Stimulated activated CD4-positive, alpha-beta T cell treated with anti-CD3 and anti-CD28 coated beads, Interleukin-2, amount 100 ng/mL, for 48 hours (primary cell): ENCODE results near the gene HOXC4.
A peak's percentile ranks its signal among the peaks of the same experiment; 100 is the strongest.
"Not testable (repeated sequence)": the region's sequence is repeated elsewhere in the genome, so short reads cannot be mapped to it uniquely, and the experiment has no call there.

Experiments used
- DNase-seq, 2 donors: peaks; one replicate each; pipeline ENCODE4 v3.0.0-alpha.2; 2020

The HOXC4 gene

DNA sequence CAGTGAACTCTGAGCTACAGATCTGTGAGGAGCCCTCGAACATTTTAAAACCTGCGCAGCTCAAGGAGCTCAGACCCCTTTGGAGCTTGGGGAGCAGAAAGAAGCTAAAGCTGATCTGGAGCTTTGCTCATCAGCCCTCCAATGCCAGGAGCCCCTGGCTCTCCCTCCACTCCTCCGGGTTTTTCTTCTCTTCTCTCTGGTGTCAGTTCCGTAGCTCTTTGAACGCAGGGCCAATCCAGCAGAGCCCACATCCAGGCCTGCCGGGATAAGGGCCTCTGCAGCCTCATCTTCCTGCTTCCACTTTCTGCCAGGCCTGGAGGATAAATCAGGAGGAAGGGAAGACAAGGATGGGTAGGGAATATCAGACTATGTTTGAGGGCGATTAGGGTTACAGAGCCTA, 6.0 kb downstream of the HOXC4 start:
- no peak for DNase-seq

DNA sequence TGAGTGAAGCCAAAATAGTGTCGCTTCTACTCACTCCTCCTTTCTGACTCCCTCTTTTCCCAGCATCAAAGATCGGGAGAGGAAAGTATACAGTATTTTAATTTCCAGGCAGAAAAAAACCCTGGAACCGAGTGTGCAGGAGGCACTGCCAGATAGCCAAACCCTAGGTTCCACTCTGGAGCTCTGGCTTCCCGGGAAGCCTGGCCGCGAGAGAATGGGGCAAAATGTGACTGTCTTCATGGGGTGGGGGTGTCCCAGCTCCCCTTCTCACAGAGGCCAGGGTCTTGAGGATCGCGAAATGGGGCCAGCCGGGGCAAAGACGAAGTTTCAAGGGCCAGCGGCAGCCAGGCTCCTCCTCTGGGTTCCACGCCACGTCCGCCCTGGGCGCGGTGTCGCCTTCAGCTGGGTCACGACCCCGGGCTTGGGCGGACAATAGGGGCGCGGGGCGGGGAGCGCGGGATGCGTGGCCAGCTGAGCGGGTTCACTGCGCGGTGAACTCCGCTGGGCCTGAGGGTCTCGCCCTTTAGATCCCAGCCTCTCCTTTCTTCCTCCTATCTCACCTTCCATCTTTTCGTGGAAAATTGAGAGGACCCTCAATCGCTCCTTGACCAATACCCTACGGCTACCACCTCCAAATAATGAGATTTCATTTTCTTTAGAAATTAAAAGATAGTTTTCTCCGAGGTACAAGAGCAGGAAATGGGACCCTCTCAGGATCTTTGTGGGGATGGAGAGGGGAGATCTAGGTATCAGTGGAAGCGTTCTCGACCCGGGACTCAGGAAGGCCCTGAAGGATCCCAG, 6.7 kb downstream of the HOXC4 start:
- DNase-seq: no peak

DNA sequence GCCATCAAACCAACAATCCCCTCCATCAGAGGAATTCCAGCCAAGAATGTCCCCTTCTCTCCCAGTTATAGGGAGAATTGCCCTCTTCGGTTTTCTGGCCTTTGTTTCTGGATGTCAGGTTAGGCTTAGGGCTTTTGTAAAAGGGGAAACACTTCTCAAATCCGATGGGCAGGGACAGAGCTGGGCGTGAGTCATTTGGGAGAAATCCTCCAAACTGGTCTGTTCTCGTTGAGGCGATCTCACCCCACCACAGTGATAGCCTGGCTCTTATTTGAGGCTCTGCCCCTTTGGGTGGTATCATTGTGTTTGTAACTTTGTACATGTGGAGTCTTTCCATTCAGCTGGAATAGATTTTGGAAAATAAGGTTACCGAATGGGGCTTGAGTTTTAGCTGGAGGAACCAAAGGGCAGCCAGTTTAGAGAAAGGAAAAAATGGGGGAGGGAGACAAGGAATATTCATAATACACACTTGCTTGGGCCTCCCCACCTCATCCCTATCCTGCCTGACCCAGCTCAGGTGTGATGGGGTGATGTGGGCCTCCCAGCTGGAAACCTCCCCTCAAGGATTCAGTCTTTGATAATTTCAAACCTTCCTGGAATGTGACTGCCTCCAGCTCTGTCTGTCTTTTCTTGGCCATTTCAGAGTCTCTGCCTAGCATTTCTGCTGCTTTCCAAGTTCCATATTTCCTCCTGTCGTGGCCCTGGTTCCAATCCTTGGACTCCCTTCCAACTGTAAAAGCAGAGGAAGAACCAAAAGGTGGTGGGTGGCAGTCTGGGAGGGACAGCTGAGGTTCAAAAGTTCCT, 7.5 kb downstream of the HOXC4 start:
- no peak for DNase-seq

DNA sequence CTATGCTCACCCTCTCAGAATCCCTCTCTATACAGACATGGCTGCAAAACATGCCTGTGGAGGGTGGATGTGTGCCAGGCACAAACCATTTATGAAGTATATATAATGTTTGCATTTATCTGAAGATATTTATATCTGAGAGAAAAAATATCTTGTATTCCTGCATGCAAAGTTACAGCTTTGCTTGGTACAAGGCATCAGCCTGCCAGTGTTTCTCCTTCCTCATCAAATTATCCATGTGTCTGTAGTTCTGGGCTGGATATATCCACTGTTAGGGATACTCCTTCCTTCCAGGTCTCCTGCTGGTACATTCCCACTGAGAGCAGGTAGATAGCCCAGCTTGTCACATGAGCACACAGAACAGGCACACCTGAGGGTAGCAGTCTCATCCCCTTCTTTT, 12.0 kb downstream of the HOXC4 start:
- no peak for DNase-seq

GRCh38 chr12:54066408-54066807, 12.8 kb downstream of the HOXC4 start:
- no peak for DNase-seq

DNA sequence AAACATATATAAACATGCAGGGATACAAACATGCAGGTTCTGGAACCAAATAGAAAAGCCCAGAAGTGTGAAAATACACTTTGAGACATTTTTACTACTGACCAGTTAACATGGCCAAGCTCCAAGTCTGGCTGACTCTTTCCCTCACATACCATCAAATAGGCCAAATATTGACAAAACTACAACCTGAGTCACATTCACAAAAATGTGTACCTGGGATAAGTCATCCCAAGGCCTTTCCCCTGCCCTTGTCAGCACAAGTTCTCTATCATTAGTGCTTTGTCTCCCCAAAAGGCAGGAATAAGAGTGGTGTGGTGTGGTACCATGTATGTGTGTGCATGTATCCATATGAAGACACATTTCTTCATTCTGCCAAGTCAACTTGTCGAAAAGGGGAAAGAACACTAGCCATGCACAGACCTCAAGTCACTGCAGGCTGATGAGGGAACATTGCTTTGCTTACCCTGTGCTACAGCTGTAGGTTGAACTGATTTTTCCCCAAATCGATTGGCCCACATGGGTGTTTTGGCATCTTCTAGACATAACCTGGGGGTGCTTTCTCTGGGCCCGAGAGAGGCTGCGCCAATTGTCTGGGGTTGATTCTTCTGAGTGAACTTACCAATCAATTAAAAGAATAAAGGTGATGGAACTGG, 14.9 kb downstream of the HOXC4 start:
- no peak for DNase-seq

DNA sequence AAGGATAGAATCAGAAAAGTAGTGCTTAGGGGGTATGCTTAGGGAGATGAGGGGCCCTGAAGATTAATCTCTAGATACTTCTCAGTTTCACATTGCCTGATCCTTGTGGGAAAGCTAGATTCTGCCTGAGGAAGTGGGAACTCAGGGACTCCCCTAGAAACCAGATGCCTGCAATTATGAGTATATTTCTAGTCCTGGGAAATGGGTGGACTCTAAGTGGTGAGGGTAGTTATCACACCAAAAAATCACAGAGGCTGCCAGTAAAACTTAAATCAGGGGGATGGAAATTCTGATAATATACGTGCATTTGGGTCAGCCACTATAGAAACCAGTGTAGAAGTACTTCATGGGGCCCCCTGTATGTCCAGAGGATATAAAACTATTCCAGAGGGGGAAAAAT, 18.3 kb downstream of the HOXC4 start:
- no peak for DNase-seq

- DNase-seq: no peak
Measured at GRCh38 chr12:54074308-54074707, 20.7 kb downstream of the HOXC4 start.

- DNase-seq: no peak
Measured at GRCh38 chr12:54075409-54075808, 21.8 kb downstream of the HOXC4 start.

- no peak for DNase-seq
Measured at GRCh38 chr12:54075974-54076373, 22.3 kb downstream of the HOXC4 start.

GRCh38 chr12:54077843-54078242, 24.2 kb downstream of the HOXC4 start:
- not testable (repeated sequence) for DNase-seq

- not testable (repeated sequence) for DNase-seq
Measured at GRCh38 chr12:54079115-54079514, 25.5 kb downstream of the HOXC4 start.

DNA sequence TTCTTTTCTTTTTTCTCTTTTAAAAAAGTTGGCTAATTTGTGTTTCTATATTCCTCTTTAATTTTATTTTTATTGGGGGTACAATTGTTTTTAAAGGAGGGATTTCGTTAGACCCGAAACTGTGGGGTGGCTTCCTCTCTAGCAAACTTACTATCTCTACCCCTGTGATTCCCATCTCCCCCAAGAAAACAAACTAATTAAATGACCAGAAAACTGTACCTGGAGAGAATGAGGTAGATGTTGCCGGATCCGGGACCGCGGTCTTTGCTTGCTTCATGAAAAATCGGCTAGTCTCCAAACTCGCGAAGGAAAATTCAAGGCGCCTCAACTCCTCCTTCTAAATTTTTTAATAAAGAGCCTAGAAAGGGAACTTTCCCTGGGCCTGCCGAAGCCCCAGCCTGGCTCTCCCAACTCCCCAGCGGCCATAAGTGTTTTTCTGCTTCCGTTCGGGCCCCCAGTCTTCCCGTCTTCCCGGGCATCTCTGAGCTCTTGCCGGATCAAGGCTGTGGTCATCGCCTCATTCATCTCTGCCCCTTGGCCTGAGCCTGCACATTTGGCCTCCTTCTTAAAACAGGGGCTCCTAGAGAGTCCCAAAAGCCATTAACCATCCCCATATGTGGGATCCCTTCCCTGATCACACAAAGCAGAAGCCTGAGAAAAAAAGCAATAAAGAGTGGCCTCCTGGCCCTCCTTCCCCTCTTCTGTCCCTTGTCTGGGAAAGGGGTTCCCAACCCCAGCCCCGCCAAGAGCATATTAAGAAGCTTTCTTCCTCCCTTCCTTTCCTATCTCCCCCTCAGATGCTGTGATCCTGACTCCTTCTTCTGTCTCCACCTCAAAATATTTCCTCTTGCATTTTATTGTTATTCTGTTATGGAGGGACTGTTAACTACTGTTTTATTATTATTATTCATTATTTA, 26.6 kb downstream of the HOXC4 start:
- DNase-seq: not testable (repeated sequence)

DNA sequence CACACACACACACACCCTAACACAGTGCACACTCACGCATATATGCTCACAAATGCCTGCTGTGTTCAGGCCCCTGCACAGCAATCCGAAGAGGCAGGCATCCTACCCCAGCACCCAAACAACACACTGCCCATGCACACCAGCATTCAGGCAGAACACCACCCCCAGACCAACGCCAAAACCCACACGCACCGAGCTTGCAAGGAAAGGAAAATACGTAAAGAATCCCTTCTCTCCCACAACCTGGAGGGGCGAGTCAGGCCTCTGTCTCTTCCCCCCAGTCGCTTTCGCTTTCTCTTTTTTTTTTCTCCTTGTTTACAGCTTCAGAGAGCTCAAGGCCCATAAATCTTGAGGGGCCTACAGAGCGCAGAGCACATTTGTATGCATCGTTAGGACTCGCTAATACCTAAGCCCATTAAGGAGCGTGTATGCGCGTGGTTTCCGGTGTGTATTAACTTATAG, 27.4 kb downstream of the HOXC4 start:
- not testable (repeated sequence) for DNase-seq

DNA sequence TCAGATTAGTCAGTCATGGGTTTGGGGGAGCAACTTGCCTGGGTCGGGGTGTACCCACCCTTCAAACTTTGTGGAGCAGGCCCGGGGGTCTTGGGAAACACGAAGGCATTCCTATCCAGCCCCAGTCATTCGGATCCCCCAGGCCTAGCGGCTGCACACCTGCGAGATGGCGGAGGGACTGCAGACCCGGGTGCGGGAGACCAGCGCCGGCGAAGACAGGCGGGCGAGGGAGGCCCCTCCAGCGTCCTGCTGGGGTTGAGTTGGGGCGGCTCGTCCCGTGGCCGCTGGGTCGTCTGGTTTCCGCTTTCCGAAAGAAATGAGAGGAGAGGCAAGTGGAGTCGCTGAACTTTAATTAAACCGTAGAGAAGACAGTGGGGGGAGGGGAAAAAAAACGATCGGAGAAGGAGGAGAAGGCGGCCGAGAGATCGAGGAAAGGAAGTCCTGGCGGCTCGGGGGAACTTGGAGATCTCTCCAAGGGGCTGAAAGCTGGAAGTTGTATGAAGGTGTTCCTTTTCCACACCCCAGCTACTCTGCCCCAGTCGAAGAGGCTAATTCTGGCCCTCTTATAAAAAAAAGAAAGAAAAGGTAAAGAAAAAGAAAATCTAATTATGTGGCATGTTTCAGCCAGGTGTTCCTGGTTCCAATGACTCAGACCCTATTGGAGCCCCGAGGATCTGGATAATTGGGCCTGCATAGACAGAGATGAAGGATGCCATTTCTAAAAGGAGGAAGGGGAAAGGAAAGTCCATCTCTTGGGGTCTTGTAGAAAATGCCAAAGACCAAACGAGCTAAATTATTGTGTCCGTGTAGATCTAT, 28.2 kb downstream of the HOXC4 start:
- DNase-seq: peak; percentile 7 to 16

- peak; percentile 9 to 12 for DNase-seq
Measured at GRCh38 chr12:54082397-54082892, 28.8 kb downstream of the HOXC4 start.

GRCh38 chr12:54088011-54088410, 34.4 kb downstream of the HOXC4 start:
- DNase-seq: not testable (repeated sequence)

GRCh38 chr12:54089465-54089864, 35.8 kb downstream of the HOXC4 start:
- DNase-seq: not testable (repeated sequence)

DNA sequence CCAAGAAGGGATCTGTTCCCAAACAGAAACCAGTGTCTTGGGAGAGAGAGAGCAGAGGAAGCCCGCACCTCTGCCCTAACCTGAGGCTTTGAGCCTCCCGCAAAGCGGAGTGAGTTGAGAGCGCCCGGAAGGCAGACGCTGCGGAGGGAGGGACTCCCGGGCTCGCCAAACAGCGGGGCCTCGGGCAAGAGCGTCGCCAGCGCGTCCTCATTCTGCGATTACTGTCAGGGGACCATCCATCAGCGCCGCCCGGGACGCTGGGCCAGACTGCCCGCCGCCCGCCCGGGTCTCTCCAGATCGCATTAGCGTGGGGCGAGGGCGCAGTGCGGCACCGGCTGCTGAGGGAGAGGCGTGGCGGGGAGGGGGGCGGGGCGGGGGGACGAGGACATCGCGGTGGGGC, 36.7 kb downstream of the HOXC4 start:
- DNase-seq: not testable (repeated sequence)

- DNase-seq: not testable (repeated sequence)
Measured at GRCh38 chr12:54092943-54093342, 39.3 kb downstream of the HOXC4 start.

DNA sequence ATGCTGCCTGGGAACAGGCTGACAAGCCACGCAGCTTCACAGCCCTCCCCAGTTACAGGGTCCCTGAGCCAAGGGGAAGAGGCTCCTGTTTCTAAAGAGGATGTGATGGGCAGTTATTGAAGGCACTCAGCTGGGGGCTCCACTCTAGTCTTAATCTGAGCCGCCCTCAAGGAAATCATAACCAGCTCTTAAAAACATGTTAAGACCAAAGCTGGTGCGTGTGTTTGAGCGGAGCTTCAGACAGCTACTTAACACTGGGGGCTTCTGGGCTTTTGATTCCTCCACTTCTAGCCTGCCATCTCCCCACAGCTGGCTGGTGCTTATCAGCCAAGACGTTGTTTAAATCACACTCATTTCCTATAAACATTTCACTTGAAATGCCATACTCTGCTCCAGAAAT, 42.3 kb downstream of the HOXC4 start:
- not testable (repeated sequence) for DNase-seq
